ENCODE data around the gene TTPAL.

Gene TTPAL

GRCh38 chr20:44542890-44543289 lies 67.2 kb downstream of the TTPAL start:
- DNase-seq: no peak

GRCh38 chr20:44543358-44543757 lies 67.7 kb downstream of the TTPAL start:
- DNase-seq: no peak
